ENCODE results near the gene CLCN1.

The CLCN1 gene

DNA sequence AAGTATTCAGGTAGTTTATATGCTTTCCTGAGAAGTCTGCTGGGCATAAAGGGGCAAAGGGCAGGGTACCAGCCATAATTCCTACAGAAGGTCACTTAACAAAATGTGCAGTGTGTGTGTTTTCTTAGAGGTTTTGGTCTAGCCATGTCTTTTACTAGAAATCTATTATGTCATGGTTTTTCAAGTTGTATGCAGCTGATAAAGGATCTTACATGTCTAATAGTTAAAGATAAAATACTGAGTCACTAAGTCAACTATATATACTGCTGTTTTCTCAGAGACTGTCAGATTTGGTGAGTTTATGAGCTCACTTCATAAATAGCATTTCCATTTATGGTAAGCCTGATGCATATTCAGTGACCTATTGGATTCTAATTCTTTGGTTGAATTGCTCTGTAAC is 20.0 kb upstream of the CLCN1 start:
- DNase-seq (ENCODE audit: low spot score) = no peak

GRCh38 chr7:143296686-143297085 is 19.2 kb upstream of the CLCN1 start:
- no peak for DNase-seq (ENCODE audit: low spot score)

- DNase-seq (ENCODE audit: low spot score) = no peak
These were observed 16.6 kb upstream of the CLCN1 start for GRCh38 chr7:143299346-143299745.

DNA sequence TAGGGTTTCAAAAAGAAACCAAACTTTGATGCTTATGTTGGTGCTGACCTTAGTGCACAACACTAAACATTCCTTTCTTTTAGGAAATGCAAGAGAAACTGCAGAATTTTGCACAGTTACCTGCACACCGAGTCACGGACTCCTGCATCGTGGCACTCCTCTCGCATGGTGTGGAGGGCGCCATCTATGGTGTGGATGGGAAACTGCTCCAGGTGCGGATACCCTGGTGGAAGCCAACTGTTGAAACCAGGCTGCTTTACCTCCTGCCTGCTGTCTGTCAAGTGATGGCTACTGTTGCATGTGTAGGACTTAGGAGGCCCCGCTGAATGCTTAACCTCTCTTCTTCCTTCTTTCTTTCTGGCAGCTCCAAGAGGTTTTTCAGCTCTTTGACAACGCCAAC is 16.1 kb upstream of the CLCN1 start:
- DNase-seq (ENCODE audit: low spot score) = no peak

DNA sequence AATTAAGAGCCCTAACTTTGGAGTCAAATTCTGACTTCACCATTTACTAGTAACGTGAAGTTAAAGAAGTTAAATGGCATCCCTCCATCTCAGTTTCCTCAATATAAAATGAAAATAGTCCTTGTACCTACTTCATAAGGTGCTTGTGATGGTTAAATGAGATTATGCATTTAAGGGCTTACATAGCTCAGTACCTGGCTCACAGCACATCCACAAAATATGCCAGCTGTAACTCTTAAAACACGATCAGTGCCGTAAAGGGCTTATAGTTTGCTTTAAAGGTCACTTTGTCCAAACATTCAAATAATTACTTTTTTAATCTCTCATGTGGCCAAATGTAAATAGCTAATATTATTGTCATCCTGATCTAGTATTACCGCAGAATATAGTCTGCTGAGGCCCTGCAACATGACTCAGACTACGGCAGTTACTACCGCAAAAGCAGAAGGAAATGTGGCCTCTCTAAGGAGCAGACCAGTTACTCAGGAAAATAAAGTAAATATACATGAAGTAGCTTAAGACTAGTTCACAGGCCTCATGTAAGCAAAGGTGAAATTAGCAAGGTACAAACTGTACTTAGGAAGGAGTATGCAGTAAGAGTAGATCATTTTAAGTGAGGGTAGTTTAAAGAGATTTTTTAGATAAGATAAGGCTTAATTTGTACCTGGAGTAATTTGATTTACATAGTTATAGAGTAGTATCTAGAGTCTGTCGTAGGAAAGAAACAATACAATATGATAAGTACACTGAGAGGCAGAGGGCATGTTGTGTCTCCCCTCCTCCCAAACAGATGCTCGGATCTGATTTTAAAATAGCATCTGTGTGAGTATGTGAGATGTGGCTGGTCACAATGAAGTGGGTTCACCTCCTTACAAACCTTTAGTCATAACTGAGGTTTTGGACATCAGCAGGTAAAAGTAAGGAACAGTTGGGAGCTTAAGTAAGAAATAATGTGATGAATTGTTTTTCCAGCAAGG is 14.7 kb upstream of the CLCN1 start:
- no peak for DNase-seq (ENCODE audit: low spot score)

DNA sequence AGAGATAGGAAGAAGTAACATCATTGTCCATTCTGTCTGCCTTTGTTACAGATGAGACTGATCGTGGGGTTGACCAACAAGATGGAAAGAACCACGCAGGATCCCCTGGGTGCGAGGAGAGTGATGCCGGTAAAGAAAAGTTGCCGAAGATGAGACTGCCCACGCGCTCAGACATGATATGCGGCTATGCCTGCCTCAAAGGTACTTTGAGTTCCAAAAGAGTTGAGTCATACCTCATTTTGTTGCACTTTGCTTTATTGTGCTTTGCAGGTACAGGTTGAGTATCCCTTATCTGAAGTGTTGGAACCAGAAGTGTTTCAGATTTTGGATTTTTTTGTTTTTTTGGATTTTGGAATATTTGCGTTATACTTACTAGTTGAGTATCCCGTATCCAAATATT is 12.2 kb upstream of the CLCN1 start:
- no peak for DNase-seq (ENCODE audit: low spot score)

GRCh38 chr7:143304938-143305337 is 11.0 kb upstream of the CLCN1 start:
- DNase-seq (ENCODE audit: low spot score) = no peak

DNA sequence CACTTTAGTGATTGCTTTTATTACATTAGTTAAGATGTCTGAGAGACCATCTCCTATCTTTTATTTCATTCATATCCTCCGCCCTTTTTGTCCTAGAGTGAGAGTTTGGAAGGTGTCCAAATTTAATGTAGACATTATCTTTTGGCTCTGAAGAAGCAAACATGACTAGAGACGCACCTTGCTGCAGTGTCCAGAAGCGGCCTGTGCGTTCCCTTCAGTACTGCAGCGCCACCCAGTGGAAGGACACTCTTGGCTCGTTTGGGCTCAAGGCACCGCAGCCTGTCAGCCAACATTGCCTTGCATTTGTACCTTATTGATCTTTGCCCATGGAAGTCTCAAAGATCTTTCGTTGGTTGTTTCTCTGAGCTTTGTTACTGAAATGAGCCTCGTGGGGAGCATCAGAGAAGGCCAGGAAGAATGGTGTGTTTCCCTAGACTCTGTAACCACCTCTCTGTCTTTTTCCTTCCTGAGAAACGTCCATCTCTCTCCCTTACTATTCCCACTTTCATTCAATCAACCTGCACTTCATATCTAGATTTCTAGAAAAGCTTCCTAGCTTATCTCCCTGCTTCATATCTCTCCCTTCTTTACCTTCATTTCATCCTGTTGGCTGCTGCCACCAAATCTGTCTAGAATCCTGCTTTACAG is 10.4 kb upstream of the CLCN1 start:
- DNase-seq (ENCODE audit: low spot score) = peak; percentile 27

GRCh38 chr7:143308632-143309031 is 7.3 kb upstream of the CLCN1 start:
- DNase-seq (ENCODE audit: low spot score) = no peak

GRCh38 chr7:143314127-143314526 is 1.8 kb upstream of the CLCN1 start:
- no peak for DNase-seq (ENCODE audit: low spot score)

DNA sequence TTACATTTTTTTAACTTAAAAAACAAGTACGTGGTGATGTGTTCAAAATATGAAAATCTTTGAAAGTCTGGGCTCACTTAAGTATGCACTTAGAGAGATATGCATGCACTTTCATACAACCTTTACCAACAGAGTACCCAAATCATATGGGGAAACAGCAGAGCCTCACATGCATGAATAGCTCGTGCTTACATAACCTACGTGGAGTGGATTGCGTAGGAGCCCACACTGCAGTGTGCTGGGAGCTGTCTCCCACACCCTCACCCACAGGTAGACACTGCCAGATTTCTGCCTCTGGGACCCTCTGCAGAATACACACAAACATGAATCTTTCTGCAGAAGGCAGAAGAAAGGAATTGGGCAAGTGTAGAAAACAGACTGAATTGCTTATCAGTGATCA is 581 bp downstream of the CLCN1 start:
- DNase-seq (ENCODE audit: low spot score) = no peak

DNA sequence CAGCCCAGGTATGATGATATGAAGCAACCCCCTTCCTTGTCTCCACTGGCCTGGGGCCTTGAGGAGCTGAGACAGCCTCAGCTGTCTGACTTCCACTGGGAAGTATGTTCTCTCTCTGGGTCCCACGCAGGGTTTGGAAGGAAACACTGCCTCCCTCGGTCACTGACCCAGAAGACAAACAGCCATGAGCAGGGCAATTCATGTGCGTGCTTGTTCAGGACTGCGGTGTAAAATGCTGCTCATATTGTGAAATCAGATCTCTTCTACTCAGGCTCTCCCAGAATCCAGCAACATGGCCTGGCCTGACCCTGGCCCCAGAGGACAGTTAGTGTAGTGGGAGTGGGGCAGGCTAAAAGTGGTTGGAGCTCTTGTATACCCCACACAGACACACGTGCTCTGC is 2.8 kb downstream of the CLCN1 start:
- no peak for DNase-seq (ENCODE audit: low spot score)

DNA sequence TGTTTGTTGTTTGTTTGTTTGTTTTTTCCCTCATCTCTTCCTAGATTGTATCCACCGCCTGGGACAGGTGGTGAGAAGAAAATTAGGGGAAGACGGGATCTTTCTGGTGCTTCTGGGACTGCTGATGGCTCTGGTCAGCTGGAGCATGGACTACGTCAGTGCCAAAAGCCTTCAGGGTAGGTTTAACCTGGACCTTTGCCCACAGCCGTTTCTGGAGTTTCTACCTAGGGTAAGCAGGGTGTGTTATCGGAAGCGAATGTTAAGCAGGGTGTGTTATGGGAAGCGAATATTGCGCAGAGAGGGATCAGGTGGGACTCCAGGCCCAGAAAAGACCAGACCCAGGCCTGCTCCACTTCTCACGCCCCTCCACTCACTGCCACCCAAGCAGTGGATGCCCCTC is 4.7 kb downstream of the CLCN1 start:
- no peak for DNase-seq (ENCODE audit: low spot score)

DNA sequence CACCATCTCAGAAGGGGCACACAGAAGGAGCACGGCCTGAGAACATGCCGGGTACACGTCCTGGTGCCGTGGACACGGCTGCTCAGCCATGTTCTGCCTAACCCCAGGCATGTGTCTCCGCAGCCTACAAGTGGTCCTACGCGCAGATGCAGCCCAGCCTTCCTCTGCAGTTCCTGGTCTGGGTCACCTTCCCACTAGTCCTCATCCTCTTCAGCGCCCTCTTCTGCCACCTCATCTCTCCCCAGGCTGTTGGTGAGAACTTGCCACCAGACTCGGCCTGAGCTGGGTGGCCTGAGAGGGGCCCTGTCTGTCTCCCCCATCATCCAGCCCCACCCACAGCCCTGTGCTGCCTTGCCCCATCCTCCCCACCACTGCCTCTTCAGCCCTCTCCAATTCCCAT is 5.3 kb downstream of the CLCN1 start:
- no peak for DNase-seq (ENCODE audit: low spot score)

DNA sequence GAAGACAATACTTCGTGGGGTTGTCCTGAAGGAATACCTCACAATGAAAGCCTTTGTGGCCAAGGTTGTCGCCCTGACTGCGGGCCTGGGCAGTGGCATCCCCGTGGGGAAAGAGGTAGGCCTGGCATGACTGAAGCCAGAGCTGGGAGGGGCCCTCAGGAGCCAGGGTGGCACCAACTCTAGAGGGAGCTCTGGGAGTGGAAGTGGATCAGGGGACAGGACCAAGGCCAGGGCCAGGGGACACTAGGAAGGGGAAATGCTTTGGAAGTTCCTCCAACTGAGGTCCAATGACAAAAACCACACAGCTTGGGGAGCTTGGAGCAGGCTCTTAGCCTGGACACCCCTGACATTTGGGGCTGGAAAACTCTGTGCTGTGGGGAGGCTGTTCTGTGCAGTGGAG is 5.8 kb downstream of the CLCN1 start:
- DNase-seq (ENCODE audit: low spot score) = peak; percentile 43

- no peak for DNase-seq (ENCODE audit: low spot score)
These were observed 7.1 kb downstream of the CLCN1 start for GRCh38 chr7:143322760-143323633.

GRCh38 chr7:143323653-143324052 is 7.7 kb downstream of the CLCN1 start:
- DNase-seq (ENCODE audit: low spot score) = no peak

- no peak for DNase-seq (ENCODE audit: low spot score)
These were observed 9.3 kb downstream of the CLCN1 start for GRCh38 chr7:143325240-143325639.

GRCh38 chr7:143327903-143328302 is 12.0 kb downstream of the CLCN1 start:
- DNase-seq (ENCODE audit: low spot score) = no peak

DNA sequence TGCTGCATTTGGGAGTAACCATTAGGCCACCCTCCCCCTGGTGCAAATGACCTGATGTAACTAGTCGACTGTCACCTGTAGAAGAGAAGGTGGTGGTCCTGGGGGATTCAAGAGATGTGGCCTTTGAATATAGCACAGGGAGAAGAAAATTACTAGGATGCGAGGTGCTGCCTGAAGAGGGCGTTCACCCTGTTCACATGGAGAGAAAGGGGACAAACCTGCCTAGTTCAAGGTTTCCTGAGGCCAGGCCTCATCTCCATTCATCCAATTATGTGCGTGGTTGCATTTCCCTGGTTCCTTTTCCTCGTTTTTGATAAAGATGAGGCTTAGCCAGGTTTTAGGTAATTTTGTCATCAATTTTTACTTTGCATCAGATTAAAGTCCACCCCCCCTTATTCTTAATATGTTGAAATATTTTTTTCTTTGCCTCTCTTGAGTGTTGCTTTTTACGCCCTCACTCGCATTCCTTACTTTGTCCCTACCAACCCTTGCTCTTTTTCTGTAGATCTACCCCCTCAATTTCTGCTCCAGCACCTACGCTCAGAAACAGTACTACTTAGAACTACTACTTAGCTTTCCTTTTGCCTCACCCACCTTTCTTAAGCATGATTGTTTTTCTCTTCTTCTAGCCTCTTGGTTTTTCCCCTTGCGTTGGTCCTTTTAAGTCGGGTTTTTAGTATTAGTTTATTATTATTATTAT is 13.7 kb downstream of the CLCN1 start:
- DNase-seq (ENCODE audit: low spot score) = no peak

DNA sequence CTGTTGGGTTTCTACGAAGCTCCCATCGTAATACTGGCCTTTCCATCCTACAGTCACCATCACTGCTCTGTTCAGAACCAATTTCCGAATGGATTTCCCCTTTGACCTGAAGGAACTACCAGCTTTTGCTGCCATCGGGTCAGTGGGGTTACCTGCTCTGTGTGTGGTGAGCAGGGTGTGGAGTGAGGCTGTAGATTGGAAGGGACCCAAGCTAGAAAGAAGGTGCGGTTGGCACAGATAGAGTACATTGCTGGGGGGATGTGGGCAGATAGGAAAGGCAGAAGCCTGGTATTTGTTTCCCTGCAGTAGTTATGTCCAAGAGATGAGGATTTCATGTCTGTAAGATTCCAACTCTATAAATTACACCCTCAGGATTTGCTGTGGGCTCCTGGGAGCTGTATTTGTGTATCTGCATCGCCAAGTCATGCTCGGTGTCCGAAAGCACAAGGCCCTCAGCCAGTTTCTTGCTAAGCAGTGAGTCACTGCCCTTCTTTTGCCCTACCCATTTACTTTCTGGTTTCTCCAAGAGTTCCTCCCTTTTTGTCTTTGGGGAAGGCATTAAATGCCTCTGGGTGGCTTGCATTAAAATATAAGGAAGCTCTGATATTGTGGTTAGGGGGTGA is 15.4 kb downstream of the CLCN1 start:
- DNase-seq (ENCODE audit: low spot score) = peak; percentile 93

Data from GM03348 (cell line).